Left ventricle myocardium inferior (tissue), 1 donor: ENCODE data around the gene POTEJ. TPM values are rescaled to one million over a fixed set of nuclear protein-coding genes. Genes with fewer than 3 reads are reported as not detected.
"Not testable (repeated sequence)": the region's sequence is repeated elsewhere in the genome, so short reads cannot be mapped to it uniquely, and the experiment has no call there.

Experiments
- DNase-seq: peaks from one replicate; pipeline ENCODE4 v3.0.0-alpha.2; 2020
- H3K27ac ChIP-seq: fragments of 200-600 bp; replicated peaks from 2 replicates; pipeline ENCODE4 v1.8.0; 2021
- H3K27me3 ChIP-seq: fragments of 200-600 bp; 2 replicates; pipeline ENCODE4 v1.8.0; 2021; ENCODE audit warnings: low read depth
- H3K36me3 ChIP-seq: fragments of 200-600 bp; 2 replicates; pipeline ENCODE4 v1.8.0; 2021
- H3K4me1 ChIP-seq: fragments of 200-600 bp; 2 replicates; pipeline ENCODE4 v1.8.0; 2021
- H3K4me3 ChIP-seq: fragments of 200-600 bp; 2 replicates; pipeline ENCODE4 v1.8.0; 2021; ENCODE audit warnings: mild to moderate bottlenecking, moderate library complexity
- H3K9me3 ChIP-seq: fragments of 200-600 bp; replicated peaks from 2 replicates; pipeline ENCODE4 v1.8.0; 2021
- intact Hi-C: fragments of 100-400 bp; cut with micrococcal nuclease; formaldehyde crosslinking; loops from one replicate; pipeline ENCODE4 v1.11.0; 2022
- total RNA-seq: library from RNA; stranded (reverse); fragmentation: NEBNext Ultra II Directional; extraction: Animal tissue kit (Norgen Biotek cat#: 25700); gene quantifications from one replicate; pipeline ENCODE4 v1.2.1, GENCODE V29; 2021
- donor health status: DM: no; HTN: yes; CAD: no; lungs with severe emphysema.

Gene POTEJ
- total RNA-seq, 1 donor from 2014 or later = not detected

GRCh38 chr2:130592791-130593414 is 18.3 kb upstream of the POTEJ start:
- H3K9me3 ChIP-seq, intact Hi-C loops, H3K36me3 ChIP-seq, H3K27ac ChIP-seq, H3K4me3 ChIP-seq, DNase-seq, H3K4me1 ChIP-seq, H3K27me3 ChIP-seq: not testable (repeated sequence)

GRCh38 chr2:130594011-130594410 is 17.2 kb upstream of the POTEJ start:
- H3K27me3 ChIP-seq = peaks cover 13% of the 10 kb centered on the region
- intact Hi-C loops, DNase-seq, H3K36me3 ChIP-seq, H3K4me3 ChIP-seq, H3K9me3 ChIP-seq, H3K4me1 ChIP-seq, H3K27ac ChIP-seq: not testable (repeated sequence)

- H3K4me1 ChIP-seq, H3K9me3 ChIP-seq, H3K27ac ChIP-seq, DNase-seq, H3K36me3 ChIP-seq, H3K4me3 ChIP-seq, intact Hi-C loops: not testable (repeated sequence)
- H3K27me3 ChIP-seq = peaks cover 13% of the 10 kb centered on the region
Observed at GRCh38 chr2:130596757-130597156, 14.5 kb upstream of the POTEJ start.

- H3K9me3 ChIP-seq, DNase-seq, intact Hi-C loops, H3K4me1 ChIP-seq, H3K36me3 ChIP-seq, H3K4me3 ChIP-seq, H3K27ac ChIP-seq: not testable (repeated sequence)
- peaks cover 11% of the 10 kb centered on the region for H3K27me3 ChIP-seq
Observed at GRCh38 chr2:130597994-130598393, 13.2 kb upstream of the POTEJ start.

GRCh38 chr2:130598463-130598862 is 12.8 kb upstream of the POTEJ start:
- intact Hi-C loops, H3K27me3 ChIP-seq, H3K36me3 ChIP-seq, H3K9me3 ChIP-seq, H3K4me3 ChIP-seq, H3K4me1 ChIP-seq, H3K27ac ChIP-seq, DNase-seq: not testable (repeated sequence)

GRCh38 chr2:130599393-130599792 is 11.8 kb upstream of the POTEJ start, which contains the start of gene CFC1:
Gene CFC1, minus strand, starts transcription at chr2:130599575. Its CDS starts 288 bp downstream, at chr2:130599287.
- intact Hi-C loops, H3K27ac ChIP-seq, DNase-seq, H3K4me1 ChIP-seq, H3K27me3 ChIP-seq, H3K36me3 ChIP-seq, H3K4me3 ChIP-seq, H3K9me3 ChIP-seq: not testable (repeated sequence)

- H3K4me1 ChIP-seq, H3K27me3 ChIP-seq, intact Hi-C loops: not testable (repeated sequence)
Observed at GRCh38 chr2:130599926-130600325, 11.3 kb upstream of the POTEJ start.

GRCh38 chr2:130601648-130602302 is 9.5 kb upstream of the POTEJ start:
- H3K9me3 ChIP-seq, H3K27me3 ChIP-seq, H3K36me3 ChIP-seq, DNase-seq, H3K4me1 ChIP-seq, intact Hi-C loops, H3K4me3 ChIP-seq, H3K27ac ChIP-seq: not testable (repeated sequence)

More at GRCh38 chr2:130599926-130600325, 11.3 kb upstream of the POTEJ start:
- H3K36me3 ChIP-seq, H3K4me3 ChIP-seq, H3K9me3 ChIP-seq, DNase-seq, H3K27ac ChIP-seq: not testable (repeated sequence)

GRCh38 chr2:130608276-130609001 is 2.8 kb upstream of the POTEJ start:
- DNase-seq, H3K4me1 ChIP-seq, H3K27ac ChIP-seq, H3K9me3 ChIP-seq, intact Hi-C loops, H3K4me3 ChIP-seq, H3K27me3 ChIP-seq, H3K36me3 ChIP-seq: not testable (repeated sequence)

- DNase-seq, H3K9me3 ChIP-seq, H3K4me3 ChIP-seq, H3K36me3 ChIP-seq, H3K27me3 ChIP-seq, intact Hi-C loops, H3K27ac ChIP-seq, H3K4me1 ChIP-seq: not testable (repeated sequence)
Observed at GRCh38 chr2:130609002-130609920, 2.0 kb upstream of the POTEJ start.

GRCh38 chr2:130610486-130610885 is 754 bp upstream of the POTEJ start:
- H3K27me3 ChIP-seq, H3K4me1 ChIP-seq, H3K4me3 ChIP-seq, H3K36me3 ChIP-seq, DNase-seq, H3K27ac ChIP-seq, intact Hi-C loops, H3K9me3 ChIP-seq: not testable (repeated sequence)

GRCh38 chr2:130628784-130629475 is 17.7 kb downstream of the POTEJ start:
- intact Hi-C loops, H3K36me3 ChIP-seq, H3K27ac ChIP-seq, H3K9me3 ChIP-seq, DNase-seq, H3K27me3 ChIP-seq, H3K4me1 ChIP-seq, H3K4me3 ChIP-seq: not testable (repeated sequence)

- H3K27me3 ChIP-seq, H3K4me3 ChIP-seq, intact Hi-C loops, H3K27ac ChIP-seq, H3K36me3 ChIP-seq, H3K4me1 ChIP-seq, DNase-seq, H3K9me3 ChIP-seq: not testable (repeated sequence)
Observed at GRCh38 chr2:130638973-130639372, 27.7 kb downstream of the POTEJ start.
